Upper lobe of left lung (tissue), 4 donors: ENCODE measurements around the gene COL23A1.

Experiments used
- EP300 ChIP-seq, 4 donors: sonication (generic); formaldehyde crosslinking; IDR thresholded peaks; one replicate each; pipeline ENCODE4 v1.5.1; 2017; ENCODE audit warnings: antibody characterized with exemption in 4 of 4, control low read depth in 2 of 4
- POLR2A ChIP-seq, 4 donors: fragments of 450-650 bp; IDR thresholded peaks; one replicate each; pipeline ENCODE4 v1.5.1; 2016 to 2017; ENCODE audit warnings: antibody characterized with exemption in 4 of 4, mild to moderate bottlenecking in 2 of 4
- POLR2AphosphoS5 ChIP-seq, 2 donors: sonication (generic); formaldehyde crosslinking; IDR thresholded peaks; one replicate each; pipeline ENCODE4 v1.5.1; 2017; ENCODE audit warnings: antibody characterized with exemption in 2 of 2
- TF ChIP-seq, protein P1 (sequence below), 6 experiments: fragments of 450-650 bp in 4 of 6; fragments of 200-600 bp in 2 of 6; sonication (generic) in 2 of 6; IDR thresholded peaks; one replicate each; pipeline ENCODE4 v1.5.1; 2016 to 2019; ENCODE audit warnings: antibody characterized with exemption in 6 of 6

DNA sequence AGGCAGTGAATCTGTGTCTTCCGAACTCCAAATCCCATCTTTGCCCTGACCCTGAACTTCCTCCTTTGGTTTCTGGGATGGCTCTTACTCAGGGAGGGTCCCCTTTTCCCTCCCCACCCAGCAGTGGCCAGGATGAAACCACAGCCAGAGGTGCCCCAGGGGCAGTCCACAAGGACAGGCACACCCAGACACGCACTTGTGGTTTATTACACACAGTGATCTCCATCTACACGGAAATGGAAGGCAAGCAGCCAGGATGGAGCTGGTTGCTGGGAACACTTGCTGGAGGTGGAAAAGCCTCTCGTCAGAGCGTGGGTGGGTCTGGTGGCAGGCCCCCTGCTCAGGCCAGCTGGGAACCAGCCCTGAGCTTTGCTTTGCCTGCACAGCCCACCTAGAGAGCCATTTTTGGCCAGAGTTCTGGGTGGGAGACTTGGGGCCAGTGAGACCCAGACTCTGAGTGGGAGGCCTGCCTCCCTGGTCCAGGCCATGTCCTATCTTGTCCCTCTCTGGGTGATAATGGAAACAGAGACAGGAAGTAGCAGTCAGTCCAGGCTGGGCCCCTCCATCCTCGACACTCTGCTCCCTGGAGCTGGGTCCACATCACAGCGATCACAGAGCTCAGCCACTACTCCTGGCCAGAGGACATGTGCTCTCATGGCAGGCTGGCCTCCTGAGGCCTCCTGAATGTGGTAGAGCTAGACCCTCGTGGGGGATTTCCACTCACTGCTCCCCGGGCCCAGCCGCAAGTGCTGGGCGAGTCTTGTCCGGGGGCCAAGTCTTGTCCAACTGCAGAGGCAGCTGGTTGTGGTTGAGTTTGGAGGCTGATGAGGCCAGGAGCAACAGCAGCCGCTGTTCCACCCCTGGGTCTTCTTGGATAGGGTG lies 352.5 kb downstream of the COL23A1 start:
- TF ChIP-seq, protein P1, sequence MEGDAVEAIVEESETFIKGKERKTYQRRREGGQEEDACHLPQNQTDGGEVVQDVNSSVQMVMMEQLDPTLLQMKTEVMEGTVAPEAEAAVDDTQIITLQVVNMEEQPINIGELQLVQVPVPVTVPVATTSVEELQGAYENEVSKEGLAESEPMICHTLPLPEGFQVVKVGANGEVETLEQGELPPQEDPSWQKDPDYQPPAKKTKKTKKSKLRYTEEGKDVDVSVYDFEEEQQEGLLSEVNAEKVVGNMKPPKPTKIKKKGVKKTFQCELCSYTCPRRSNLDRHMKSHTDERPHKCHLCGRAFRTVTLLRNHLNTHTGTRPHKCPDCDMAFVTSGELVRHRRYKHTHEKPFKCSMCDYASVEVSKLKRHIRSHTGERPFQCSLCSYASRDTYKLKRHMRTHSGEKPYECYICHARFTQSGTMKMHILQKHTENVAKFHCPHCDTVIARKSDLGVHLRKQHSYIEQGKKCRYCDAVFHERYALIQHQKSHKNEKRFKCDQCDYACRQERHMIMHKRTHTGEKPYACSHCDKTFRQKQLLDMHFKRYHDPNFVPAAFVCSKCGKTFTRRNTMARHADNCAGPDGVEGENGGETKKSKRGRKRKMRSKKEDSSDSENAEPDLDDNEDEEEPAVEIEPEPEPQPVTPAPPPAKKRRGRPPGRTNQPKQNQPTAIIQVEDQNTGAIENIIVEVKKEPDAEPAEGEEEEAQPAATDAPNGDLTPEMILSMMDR (IDR thresholded peaks at IDR 0.05) = no peak
- TF ChIP-seq POLR2A (IDR thresholded peaks at IDR 0.05) (no peak), POLR2AphosphoS5 (IDR thresholded peaks at IDR 0.05) (no peak), EP300 (IDR thresholded peaks at IDR 0.05) (no peak)
